ENCODE results near the gene OXCT1. TPM values are rescaled to one million over a fixed set of nuclear protein-coding genes. Genes with fewer than 3 reads are reported as not detected.

OXCT1 gene
- total and polyA plus RNA-seq, 2 of the 13 experiments (the other 11 are each of a cell fraction or from before 2014, with no cell fraction given) = 0.92 to 4.7 TPM

DNA sequence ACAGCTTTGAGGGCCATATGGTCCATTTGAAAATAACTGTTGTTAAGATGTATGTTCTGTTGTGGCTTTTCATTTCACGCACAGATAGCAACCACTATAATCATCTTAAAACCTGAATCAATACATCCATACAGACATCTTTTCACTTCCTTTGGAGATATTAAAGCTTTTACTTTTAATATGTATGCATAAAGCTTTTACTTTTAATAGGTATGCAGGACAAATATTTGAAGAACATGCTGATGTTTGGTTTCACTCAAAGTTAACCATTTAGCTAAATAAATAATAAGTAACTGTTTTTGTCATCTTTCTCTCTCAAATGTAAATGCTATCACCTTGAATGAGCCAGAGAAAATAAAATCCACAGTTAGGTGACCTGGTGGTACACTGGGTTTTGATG, 108.6 kb downstream of the OXCT1 start:
- Histone ChIP-seq H3K79me2 (ENCODE audit: insufficient read depth, low read length) (no peaks in the 10 kb centered on the region), H3K4me1 (ENCODE audit: insufficient read depth, low read length) (peaks cover 6% of the 10 kb centered on the region; the same call in 1 of the 2 replicates), H3K27ac (ENCODE audit: extremely low read length, insufficient read depth, low read length) (no peak overlapping the region), H2AFZ (ENCODE audit: low read length) (no peak overlapping the region), H3K27me3 (ENCODE audit: control insufficient read depth in 1 of 2, insufficient read depth in 2 of 2, low read length in 2 of 2) (no peaks in the 10 kb centered on the region), H3K4me3 (replicated peaks in 1 of 3; ENCODE audit: insufficient read depth in 1 of 3, low read depth in 2 of 3, low read length in 3 of 3) (no peak overlapping the region), H3K9me3 (ENCODE audit: low read length) (no peaks in the 10 kb centered on the region), H4K20me1 (ENCODE audit: insufficient read depth, low read length) (no peaks in the 10 kb centered on the region), H3K4me2 (ENCODE audit: low read depth, low read length) (no peak overlapping the region), H3K9ac (ENCODE audit: insufficient read depth, low read depth, low read length) (no peak overlapping the region), H3K36me3 (replicated peaks in 1 of 2; ENCODE audit: control insufficient read depth in 1 of 2, insufficient read depth in 2 of 2, low read length in 2 of 2) (no peaks in the 10 kb centered on the region)
- 48% methylated on average over 1 of the region's 1 CpG for WGBS (ENCODE audit: low lambda C conversion rate)
- FAIRE-seq (no peak), DNase-seq (ENCODE audit: low spot score) (no peak), ATAC-seq (no peak)
- in situ Hi-C loops (cut with HindIII; ENCODE audit: extremely low pct_ligation_motif_present, low pct_unique_long_range_greater_than_20kb) = no loop called here
- ChIA-PET POLR2A (no interaction called here), CTCF (ENCODE audit: low intra/inter-chr PET ratio, low total read pairs) (no interaction called here)
- intact Hi-C loops (cut with micrococcal nuclease; ENCODE audit: unreplicated experiment) = no loop called here
- no TSS peak for BruUV-seq (replicated peaks)
- TF ChIP-seq, protein P1, sequence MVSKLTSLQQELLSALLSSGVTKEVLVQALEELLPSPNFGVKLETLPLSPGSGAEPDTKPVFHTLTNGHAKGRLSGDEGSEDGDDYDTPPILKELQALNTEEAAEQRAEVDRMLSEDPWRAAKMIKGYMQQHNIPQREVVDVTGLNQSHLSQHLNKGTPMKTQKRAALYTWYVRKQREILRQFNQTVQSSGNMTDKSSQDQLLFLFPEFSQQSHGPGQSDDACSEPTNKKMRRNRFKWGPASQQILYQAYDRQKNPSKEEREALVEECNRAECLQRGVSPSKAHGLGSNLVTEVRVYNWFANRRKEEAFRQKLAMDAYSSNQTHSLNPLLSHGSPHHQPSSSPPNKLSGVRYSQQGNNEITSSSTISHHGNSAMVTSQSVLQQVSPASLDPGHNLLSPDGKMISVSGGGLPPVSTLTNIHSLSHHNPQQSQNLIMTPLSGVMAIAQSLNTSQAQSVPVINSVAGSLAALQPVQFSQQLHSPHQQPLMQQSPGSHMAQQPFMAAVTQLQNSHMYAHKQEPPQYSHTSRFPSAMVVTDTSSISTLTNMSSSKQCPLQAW (CRISPR knock-in tag; IDR thresholded peaks at IDR 0.05) = no peak
- TF ChIP-seq NCOR1 (IDR thresholded peaks at IDR 0.05; ENCODE audit: borderline replicate concordance, low read length) = no peak
- no peak for TF ChIP-seq DNMT3B (CRISPR knock-in tag; conservative IDR thresholded peaks at IDR 0.05)
- no peak for TF ChIP-seq KDM3A (CRISPR knock-in tag; IDR thresholded peaks at IDR 0.05; ENCODE audit: low read depth)
- no peak for TF ChIP-seq FIP1L1 (IDR thresholded peaks at IDR 0.05; ENCODE audit: borderline replicate concordance, insufficient read depth, low read depth, low read length)
- TF ChIP-seq KDM6A (CRISPR knock-in tag; IDR thresholded peaks at IDR 0.05; ENCODE audit: low read depth) = no peak
- TF ChIP-seq ZNF776 (CRISPR knock-in tag; IDR thresholded peaks at IDR 0.05) = no peak
- no peak for TF ChIP-seq ZNF10 (CRISPR knock-in tag; IDR thresholded peaks at IDR 0.05; ENCODE audit: borderline replicate concordance, low read depth)
- TF ChIP-seq EED (CRISPR knock-in tag; IDR thresholded peaks at IDR 0.05) = no peak
- no peak for TF ChIP-seq ZNF383 (CRISPR knock-in tag; IDR thresholded peaks at IDR 0.05; ENCODE audit: borderline replicate concordance)
- TF ChIP-seq ZNF432 (CRISPR knock-in tag; IDR thresholded peaks at IDR 0.05; ENCODE audit: borderline replicate concordance) = no peak
- no peak for TF ChIP-seq SNRNP70 (IDR thresholded peaks at IDR 0.05; ENCODE audit: low read depth, low read length)
- TF ChIP-seq, protein P2, sequence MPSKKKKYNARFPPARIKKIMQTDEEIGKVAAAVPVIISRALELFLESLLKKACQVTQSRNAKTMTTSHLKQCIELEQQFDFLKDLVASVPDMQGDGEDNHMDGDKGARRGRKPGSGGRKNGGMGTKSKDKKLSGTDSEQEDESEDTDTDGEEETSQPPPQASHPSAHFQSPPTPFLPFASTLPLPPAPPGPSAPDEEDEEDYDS (CRISPR knock-in tag; IDR thresholded peaks at IDR 0.05) = no peak
- TF ChIP-seq GTF2F1 (IDR thresholded peaks at IDR 0.05; ENCODE audit: low read length) = no peak
- TF ChIP-seq RBM22 (optimal IDR thresholded peaks at IDR 0.05; ENCODE audit: low read length) = no peak
- TF ChIP-seq ZNF75D (CRISPR knock-in tag; IDR thresholded peaks at IDR 0.05; ENCODE audit: borderline replicate concordance) = no peak
- TF ChIP-seq, protein P3, sequence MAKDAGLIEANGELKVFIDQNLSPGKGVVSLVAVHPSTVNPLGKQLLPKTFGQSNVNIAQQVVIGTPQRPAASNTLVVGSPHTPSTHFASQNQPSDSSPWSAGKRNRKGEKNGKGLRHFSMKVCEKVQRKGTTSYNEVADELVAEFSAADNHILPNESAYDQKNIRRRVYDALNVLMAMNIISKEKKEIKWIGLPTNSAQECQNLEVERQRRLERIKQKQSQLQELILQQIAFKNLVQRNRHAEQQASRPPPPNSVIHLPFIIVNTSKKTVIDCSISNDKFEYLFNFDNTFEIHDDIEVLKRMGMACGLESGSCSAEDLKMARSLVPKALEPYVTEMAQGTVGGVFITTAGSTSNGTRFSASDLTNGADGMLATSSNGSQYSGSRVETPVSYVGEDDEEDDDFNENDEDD (CRISPR knock-in tag; IDR thresholded peaks at IDR 0.05; ENCODE audit: borderline replicate concordance) = no peak
- TF ChIP-seq CCDC6 (CRISPR knock-in tag; IDR thresholded peaks at IDR 0.05) = no peak
